DOHH2 (cell line): ENCODE results near the gene CYP4F22.
"Not testable (repeated sequence)": the region's sequence is repeated elsewhere in the genome, so short reads cannot be mapped to it uniquely, and the experiment has no call there.

ENCODE experiments used
- H3F3A ChIP-seq: fragments of 200-600 bp; sonication (generic), shearing (Covaris generic); 2 replicates; pipeline ENCODE4 v1.6.0; 2016; ENCODE audit warnings: antibody characterized with exemption, mild to moderate bottlenecking; ENCODE audit not compliant: control insufficient read depth, insufficient read depth
- H3K27ac ChIP-seq: fragments of 200-600 bp; sonication (generic); 2 replicates; pipeline ENCODE4 v1.5.1; 2014; ENCODE audit warnings: low read depth, mild to moderate bottlenecking, low read length, moderate library complexity
- H3K27me3 ChIP-seq: fragments of 200-600 bp; sonication (generic); 2 replicates; pipeline ENCODE4 v1.6.1; 2014; ENCODE audit warnings: mild to moderate bottlenecking, low read length, mixed read lengths; ENCODE audit not compliant: control insufficient read depth
- H3K36me3 ChIP-seq: fragments of 200-600 bp; sonication (generic); 2 replicates; pipeline ENCODE4 v1.6.1; 2014; ENCODE audit warnings: mild to moderate bottlenecking, low read length, moderate library complexity, mixed read lengths; ENCODE audit not compliant: control insufficient read depth
- H3K4me1 ChIP-seq: fragments of 200-600 bp; sonication (generic); 2 replicates; pipeline ENCODE4 v1.6.1; 2014; ENCODE audit warnings: mild to moderate bottlenecking, low read length, mixed read lengths; ENCODE audit not compliant: control insufficient read depth
- H3K4me2 ChIP-seq: fragments of 200-600 bp; sonication (generic); 2 replicates; pipeline ENCODE4 v1.6.0; 2014; ENCODE audit warnings: mild to moderate bottlenecking, low read length, moderate library complexity
- H3K4me3 ChIP-seq: fragments of 200-600 bp; sonication (generic); 2 replicates; pipeline ENCODE4 v1.5.1; 2014; ENCODE audit warnings: mild to moderate bottlenecking, low read length, mixed read lengths
- H3K79me2 ChIP-seq: fragments of 200-600 bp; sonication (generic); 2 replicates; pipeline ENCODE4 v1.6.1; 2014; ENCODE audit warnings: mild to moderate bottlenecking, low read length, mixed read lengths; ENCODE audit not compliant: control insufficient read depth
- H3K9me2 ChIP-seq: fragments of 200-600 bp; sonication (generic); replicated peaks from 2 replicates; pipeline ENCODE4 v1.6.1; 2014; ENCODE audit warnings: mild to moderate bottlenecking, low read length, mixed read lengths; ENCODE audit not compliant: control insufficient read depth
- H3K9me3 ChIP-seq: fragments of 200-600 bp; sonication (generic); 2 replicates; pipeline ENCODE4 v1.6.1; 2014; ENCODE audit warnings: antibody characterized with exemption, low read length, mixed read lengths; ENCODE audit not compliant: control insufficient read depth, insufficient read depth
- H4K20me1 ChIP-seq: fragments of 200-600 bp; sonication (generic); 2 replicates; pipeline ENCODE4 v1.6.0; 2014; ENCODE audit warnings: low read depth, mild to moderate bottlenecking, antibody characterized with exemption, low read length, moderate library complexity; ENCODE audit not compliant: control insufficient read depth, insufficient read depth
- CTCF ChIP-seq: fragments of 200-600 bp; sonication (generic); IDR thresholded peaks from one replicate; pipeline ENCODE4 v1.5.1; 2014; ENCODE audit warnings: antibody characterized with exemption, mild to moderate bottlenecking, low read depth, low read length; ENCODE audit not compliant: poor library complexity, severe bottlenecking
- EZH2phosphoT487 ChIP-seq: fragments of 200-600 bp; sonication (generic); IDR thresholded peaks from 2 replicates; pipeline ENCODE4 v1.6.1; 2017; ENCODE audit warnings: borderline replicate concordance, mild to moderate bottlenecking, antibody characterized with exemption, low read length, moderate library complexity, mixed read lengths

CYP4F22 gene

DNA sequence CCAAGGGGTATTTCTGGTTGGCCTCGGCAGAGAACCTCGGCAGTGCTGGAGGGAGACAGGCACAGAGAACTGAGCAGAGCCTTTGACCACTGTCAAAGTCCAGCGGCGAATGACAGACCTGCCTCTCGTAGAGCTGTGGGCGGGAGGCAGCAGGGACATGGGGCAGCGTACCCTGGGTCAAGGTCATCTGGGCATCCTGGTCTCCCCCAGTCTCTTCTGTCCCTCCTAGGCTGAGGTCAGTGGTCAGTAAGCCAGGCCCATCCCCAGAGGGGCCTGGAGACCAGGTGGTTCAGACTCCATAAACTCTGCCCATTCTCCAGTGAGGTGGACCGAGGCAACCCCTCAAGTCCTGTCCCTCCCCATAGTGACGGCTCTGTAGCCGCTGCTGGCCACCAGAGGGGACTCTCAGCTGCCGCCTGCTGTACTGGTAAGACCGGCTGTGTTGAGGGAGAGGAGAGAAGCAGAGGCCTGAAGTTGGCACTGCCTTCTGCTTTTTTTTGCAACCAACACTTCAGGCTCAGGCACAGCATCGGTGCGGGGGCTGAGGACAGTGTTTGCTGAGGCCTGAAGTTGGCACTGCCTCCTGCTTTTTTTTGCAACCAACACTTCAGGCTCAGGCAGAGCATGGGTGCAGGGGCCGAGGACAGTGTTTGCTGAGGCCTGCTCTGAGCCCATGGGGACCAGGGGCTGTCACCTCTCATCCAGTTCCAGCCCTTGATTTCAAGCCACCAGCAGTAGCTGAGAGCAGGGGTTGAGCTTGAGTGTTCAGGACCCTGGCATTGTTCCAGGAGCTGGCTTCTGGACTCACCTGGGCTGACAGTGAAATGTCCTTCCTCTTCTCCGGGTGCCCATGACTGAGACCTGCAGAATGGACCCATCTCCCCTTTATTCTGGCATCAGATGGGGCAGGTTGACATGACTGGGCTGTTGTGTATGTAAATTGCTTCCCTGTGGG is 28.7 kb upstream of the CYP4F22 start, which contains the start of gene PGLYRP2:
Gene PGLYRP2 (minus strand): TSS at position 111 of the 955 bp plus-strand sequence. CDS start 130 bp downstream, outside the sequence.
- H3F3A ChIP-seq: no peaks in the 10 kb centered on the region
- H3K27ac ChIP-seq: no peak within 1 kb of the TSS
- no peaks in the 10 kb centered on the region for H3K27me3 ChIP-seq
- no peaks in the 10 kb centered on the region for H4K20me1 ChIP-seq
- H3K4me2 ChIP-seq: no peak within 1 kb of the TSS
- no peaks in the 10 kb centered on the region for H3K9me3 ChIP-seq
- H3K4me3 ChIP-seq: no peak within 1 kb of the TSS
- H3K36me3 ChIP-seq: no peaks in the 10 kb centered on the region
- H3K9me2 ChIP-seq: no peaks in the 10 kb centered on the region
- TF ChIP-seq CTCF (no peak), EZH2phosphoT487 (no peak)
- no peaks in the 10 kb centered on the region for H3K79me2 ChIP-seq
- H3K4me1 ChIP-seq: no peaks in the 10 kb centered on the region

DNA sequence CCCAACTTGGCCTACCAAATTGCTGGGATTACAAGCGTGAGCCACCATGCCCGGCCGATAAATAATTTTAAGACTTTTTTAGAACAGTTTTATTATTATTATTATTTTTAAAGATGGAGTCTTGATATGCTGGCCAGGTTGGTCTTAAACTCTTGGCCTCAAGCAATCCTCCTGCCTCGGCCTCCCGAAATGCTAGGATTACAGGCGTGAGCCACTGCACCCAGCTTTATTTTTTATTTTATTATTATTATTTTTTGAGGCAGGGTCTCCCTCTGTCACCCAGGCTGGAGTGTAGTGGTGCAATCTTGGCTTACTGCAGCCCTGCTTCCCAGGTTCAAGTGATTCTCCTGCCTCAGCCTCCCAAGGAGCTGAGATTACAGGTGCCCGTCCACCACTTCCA is 27.3 kb upstream of the CYP4F22 start:
- H3F3A ChIP-seq, H3K27me3 ChIP-seq, H3K36me3 ChIP-seq, H3K4me1 ChIP-seq, H4K20me1 ChIP-seq, H3K9me3 ChIP-seq, H3K79me2 ChIP-seq, H3K9me2 ChIP-seq, H3K27ac ChIP-seq, H3K4me3 ChIP-seq, H3K4me2 ChIP-seq: not testable (repeated sequence)

DNA sequence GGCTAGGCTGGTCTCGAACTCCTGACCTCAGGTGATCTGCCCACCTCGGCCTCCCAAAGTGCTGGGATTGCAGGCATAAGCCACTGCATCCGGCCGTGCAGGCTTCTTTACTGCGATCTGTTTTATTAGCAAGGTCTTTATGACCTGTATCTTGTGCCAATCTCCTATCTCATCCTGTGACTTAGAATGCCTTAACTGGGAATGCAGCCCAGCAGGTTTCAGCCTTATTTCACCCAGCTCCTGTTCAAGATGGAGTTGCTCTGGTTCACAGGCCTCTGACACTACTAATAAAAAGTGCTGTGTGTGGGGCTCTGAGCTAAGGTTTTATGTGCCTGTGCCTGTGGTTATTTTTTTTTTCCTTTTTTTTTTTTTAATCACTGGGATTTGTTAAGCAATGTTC is 22.6 kb upstream of the CYP4F22 start:
- not testable (repeated sequence) for H3K9me3 ChIP-seq, H3K4me3 ChIP-seq, H4K20me1 ChIP-seq, H3K27me3 ChIP-seq, H3K36me3 ChIP-seq, H3K27ac ChIP-seq, H3K9me2 ChIP-seq, H3K4me2 ChIP-seq, H3F3A ChIP-seq, H3K4me1 ChIP-seq, H3K79me2 ChIP-seq

DNA sequence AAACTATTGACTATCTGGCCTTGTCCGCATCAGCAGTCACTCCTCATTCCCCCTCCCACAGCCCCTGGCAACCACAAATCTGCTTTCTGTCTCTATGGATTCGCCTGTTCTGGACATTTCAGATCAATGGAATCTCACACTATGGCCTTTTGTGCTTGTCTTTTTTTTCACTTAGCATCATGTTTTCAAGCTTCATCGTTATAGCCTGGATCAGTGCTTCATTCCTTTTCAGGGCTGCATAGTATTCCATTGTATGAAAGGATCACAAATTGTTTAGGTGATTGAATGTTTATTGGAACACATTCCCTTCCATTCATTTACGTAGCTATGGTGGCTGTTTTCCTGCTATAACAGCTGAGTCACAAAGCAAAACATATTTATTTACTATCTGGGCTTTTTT is 21.3 kb upstream of the CYP4F22 start:
- Histone ChIP-seq H3K36me3 (no peaks in the 10 kb centered on the region), H4K20me1 (no peaks in the 10 kb centered on the region), H3K9me3 (no peaks in the 10 kb centered on the region), H3F3A (no peaks in the 10 kb centered on the region), H3K4me3 (no peak overlapping the region), H3K4me1 (no peaks in the 10 kb centered on the region), H3K27me3 (no peaks in the 10 kb centered on the region), H3K4me2 (no peak overlapping the region), H3K27ac (no peak overlapping the region), H3K9me2 (no peaks in the 10 kb centered on the region), H3K79me2 (no peaks in the 10 kb centered on the region)
- no peak for TF ChIP-seq EZH2phosphoT487
- TF ChIP-seq CTCF: no peak
